ENCODE data around the gene CREBZF.
"Not testable (repeated sequence)": the region's sequence is repeated elsewhere in the genome, so short reads cannot be mapped to it uniquely, and the experiment has no call there.

Gene CREBZF

GRCh38 chr11:85670949-85671663, 6.2 kb upstream of the CREBZF start:
- not testable (repeated sequence) for DNase-seq

GRCh38 chr11:85668157-85668556, 3.2 kb upstream of the CREBZF start:
- no peak for DNase-seq

- DNase-seq = no peak
Observed at GRCh38 chr11:85666687-85667086, 1.8 kb upstream of the CREBZF start.

- peak; percentile 20 to 25 for DNase-seq
Observed at GRCh38 chr11:85665733-85666132, 804 bp upstream of the CREBZF start.

GRCh38 chr11:85663753-85664614, 945 bp downstream of the CREBZF start:
- peak in 1 of 2 experiments; percentile 27 for DNase-seq

GRCh38 chr11:85663080-85663752, 1.7 kb downstream of the CREBZF start:
- DNase-seq = no peak

GRCh38 chr11:85661972-85662664, 2.8 kb downstream of the CREBZF start:
- no peak for DNase-seq

- DNase-seq = no peak
Observed at GRCh38 chr11:85658180-85658579, 6.7 kb downstream of the CREBZF start.

- no peak for DNase-seq
Observed at GRCh38 chr11:85656777-85657176, 8.2 kb downstream of the CREBZF start.

GRCh38 chr11:85654343-85654742, 10.6 kb downstream of the CREBZF start:
- DNase-seq = not testable (repeated sequence)

GRCh38 chr11:85652786-85653447, 12.0 kb downstream of the CREBZF start:
- DNase-seq = no peak

GRCh38 chr11:85651118-85651517, 13.8 kb downstream of the CREBZF start:
- no peak for DNase-seq

GRCh38 chr11:85647604-85648299, 17.2 kb downstream of the CREBZF start, which contains the start of gene TMEM126A:
Gene TMEM126A (plus strand): TSS chr11:85647967. CDS start chr11:85650256, 2,289 bp downstream.
- peak; percentile 74 to 78 for DNase-seq

- no peak for DNase-seq
Observed at GRCh38 chr11:85647078-85647477, 17.9 kb downstream of the CREBZF start.

GRCh38 chr11:85643191-85643614, 21.7 kb downstream of the CREBZF start:
- DNase-seq = no peak

GRCh38 chr11:85634747-85635146, 30.2 kb downstream of the CREBZF start:
- no peak for DNase-seq

- DNase-seq = no peak
Observed at GRCh38 chr11:85628771-85629341, 36.1 kb downstream of the CREBZF start.

- peak; percentile 95 for DNase-seq
Observed at GRCh38 chr11:85627998-85628770, 36.7 kb downstream of the CREBZF start, which contains the start of gene TMEM126B. Gene TMEM126B (plus strand): TSS chr11:85628593. CDS start chr11:85628608, 15 bp downstream.

- DNase-seq = no peak
Observed at GRCh38 chr11:85627332-85627997, 37.5 kb downstream of the CREBZF start, which contains the start of gene DLG2. Gene DLG2 (minus strand): TSS chr11:85627344.

Data from NCI-H1930 (cell line).